HCT116 (cell line): ENCODE measurements around the gene RTL10. TPM values are rescaled to one million over a fixed set of nuclear protein-coding genes. Genes with fewer than 3 reads are reported as not detected.

Source experiments
- ATAC-seq: fragments of 200-7000 bp; cut with Tn5 transposase; 2 replicates; pipeline ENCODE4 v1.9.1; 2020; ENCODE audit warnings: mild to moderate bottlenecking, moderate library complexity
- BruUV-seq: library from RNA; stranded (reverse); fragments of 400-500 nt; replicated peaks from 2 replicates; lab custom pipeline; 2021; lab: Mats Ljungman, UMichigan
- CTCF ChIA-PET: fragments of 300-600 bp; sonication (Branson Sonifier 250); formaldehyde crosslinking; loops from one replicate; lab custom pipeline; 2021; ENCODE audit warnings: antibody characterized with exemption; lab: Charles Lee
- POLR2A ChIA-PET: fragments of 300-600, 350-600 bp; sonication (Branson Sonifier 250); formaldehyde crosslinking; loops from one replicate; lab custom pipeline; 2021; ENCODE audit warnings: antibody characterized with exemption; lab: Charles Lee
- RAD21 ChIA-PET, 2 experiments: fragments of 300-600 bp; sonication (Branson Sonifier 250); formaldehyde crosslinking; loops; one replicate each; lab custom pipeline; 2023; ENCODE audit warnings: low total read pairs in 2 of 2; ENCODE audit not compliant: uncharacterized antibody in 2 of 2, unreplicated experiment in 2 of 2, low non-redundant PET in 1 of 2; lab: Charles Lee
- DNase-seq: peaks from one replicate; pipeline ENCODE4 v3.0.0-alpha.2; 2010; ENCODE audit warnings: low read depth, low spot score
- H2AFZ ChIP-seq: fragments of 200-600 bp; shearing (Covaris generic), sonication (generic); 2 replicates; pipeline ENCODE4 v1.6.1; 2017; ENCODE audit warnings: low read depth, mixed run types, mixed read lengths, antibody characterized with exemption, low read length; ENCODE audit not compliant: poor library complexity, severe bottlenecking
- H3K27ac ChIP-seq: 2 replicates; pipeline ENCODE4 v1.5.1; 2012; ENCODE audit warnings: low read depth, low read length
- H3K27me3 ChIP-seq: fragments of 200-600 bp; sonication (generic); 2 replicates; pipeline ENCODE4 v1.6.1; 2016; ENCODE audit warnings: mixed run types, low read length, mixed read lengths; ENCODE audit not compliant: insufficient read depth
- H3K36me3 ChIP-seq, 2 experiments: fragments of 200-500 bp in 1 of 2; fragments of 200-600 bp in 1 of 2; sonication (Bioruptor generic) in 1 of 2; sonication (generic) in 1 of 2; 2 replicates each; pipeline versions ENCODE4 v1.5.1 to v1.6.1; 2014 to 2016; ENCODE audit warnings: low read length in 2 of 2, inconsistent platforms in 1 of 2, mixed read lengths in 1 of 2, mixed run types in 1 of 2; ENCODE audit not compliant: insufficient read depth in 2 of 2, control insufficient read depth in 1 of 2
- H3K4me1 ChIP-seq, 2 experiments: fragments of 200-600 bp in 1 of 2; sonication (generic) in 1 of 2; 2 replicates each; pipeline versions ENCODE4 v1.5.1 to v1.6.1; 2012 to 2017; ENCODE audit warnings: low read length in 2 of 2, inconsistent platforms in 1 of 2, mild to moderate bottlenecking in 1 of 2, mixed read lengths in 1 of 2, mixed run types in 1 of 2, moderate library complexity in 1 of 2; ENCODE audit not compliant: insufficient read depth in 2 of 2, control insufficient read depth in 1 of 2
- H3K4me2 ChIP-seq: fragments of 200-600 bp; sonication (generic); 2 replicates; pipeline ENCODE4 v1.6.1; 2017; ENCODE audit warnings: mixed run types, low read length, mixed read lengths
- H3K4me3 ChIP-seq, 2 experiments: fragments of 200-600 bp in 1 of 2; sonication (generic) in 1 of 2; replicated peaks in 1 of 2; 2 replicates each; pipeline ENCODE4 v1.5.1; 2011 to 2016; ENCODE audit warnings: low read length in 2 of 2, control low read depth in 1 of 2, low read depth in 1 of 2, mild to moderate bottlenecking in 1 of 2, mixed read lengths in 1 of 2, mixed run types in 1 of 2
- H3K79me2 ChIP-seq: fragments of 200-600 bp; sonication (generic); 2 replicates; pipeline ENCODE4 v1.6.1; 2017; ENCODE audit warnings: mild to moderate bottlenecking, mixed run types, low read length, moderate library complexity, mixed read lengths; ENCODE audit not compliant: insufficient read depth
- H3K9ac ChIP-seq: fragments of 200-600 bp; sonication (generic); 2 replicates; pipeline ENCODE4 v1.6.1; 2016; ENCODE audit warnings: low read length, mixed read lengths
- H3K9me2 ChIP-seq: fragments of 200-600 bp; sonication (generic), shearing (Covaris generic); 2 replicates; pipeline ENCODE4 v1.6.1; 2017; ENCODE audit warnings: mixed run types, mild to moderate bottlenecking, moderate library complexity; ENCODE audit not compliant: insufficient read depth
- H3K9me3 ChIP-seq, 2 experiments: fragments of 200-500 bp in 1 of 2; fragments of 200-600 bp in 1 of 2; sonication (Bioruptor generic) in 1 of 2; sonication (generic) in 1 of 2; 2 replicates each; pipeline ENCODE4 v1.6.1; 2014 to 2017; ENCODE audit warnings: low read length in 2 of 2, mixed read lengths in 2 of 2, inconsistent platforms in 1 of 2, low read depth in 1 of 2, mild to moderate bottlenecking in 1 of 2, mixed run types in 1 of 2, moderate library complexity in 1 of 2; ENCODE audit not compliant: control insufficient read depth in 1 of 2, insufficient read depth in 1 of 2
- H4K20me1 ChIP-seq: fragments of 200-600 bp; sonication (generic), shearing (Covaris generic); 2 replicates; pipeline ENCODE4 v1.6.1; 2017; ENCODE audit warnings: mixed run types, mild to moderate bottlenecking, moderate library complexity; ENCODE audit not compliant: insufficient read depth
- CBX3 ChIP-seq: IDR thresholded peaks from 2 replicates; pipeline ENCODE4 v1.6.1; 2012; ENCODE audit warnings: low read depth
- CEBPB ChIP-seq: IDR thresholded peaks from 2 replicates; pipeline ENCODE4 v1.6.1; 2012; ENCODE audit warnings: low read depth
- ELF1 ChIP-seq: IDR thresholded peaks from 2 replicates; pipeline ENCODE4 v1.6.1; 2012; ENCODE audit warnings: low read depth, borderline replicate concordance
- EZH2phosphoT487 ChIP-seq: fragments of 200-600 bp; IDR thresholded peaks from 2 replicates; pipeline ENCODE4 v1.6.1; 2018; ENCODE audit warnings: antibody characterized with exemption, borderline replicate concordance
- JUND ChIP-seq: IDR thresholded peaks from 2 replicates; pipeline ENCODE4 v1.6.1; 2012
- SP1 ChIP-seq: IDR thresholded peaks from 2 replicates; pipeline ENCODE4 v1.6.1; 2012; ENCODE audit warnings: low read depth
- YY1 ChIP-seq: IDR thresholded peaks from 2 replicates; pipeline ENCODE4 v1.6.1; 2011; ENCODE audit warnings: low read length, low read depth, moderate library complexity, mild to moderate bottlenecking; ENCODE audit not compliant: insufficient replicate concordance; ENCODE audit errors: extremely low read depth
- intact Hi-C: fragments of 100-400 bp; cut with micrococcal nuclease; formaldehyde crosslinking; loops from 2 replicates; pipeline ENCODE4 v1.10.0; 2022
- total RNA-seq: library from RNA; stranded (reverse); gene quantifications from one replicate; pipeline ENCODE4 v1.2.1, GENCODE V29; 2021; ENCODE audit not compliant: unreplicated experiment
- TF ChIP-seq, protein P1 (sequence below): IDR thresholded peaks from 2 replicates; pipeline ENCODE4 v1.6.1; 2012
- TF ChIP-seq, protein P2 (sequence below): IDR thresholded peaks from 2 replicates; pipeline ENCODE4 v1.6.1; 2012; ENCODE audit warnings: low read depth
- TF ChIP-seq, protein P3 (sequence below), 3 experiments: fragments of 200-600 bp in 1 of 3; sonication (generic) in 1 of 3; IDR thresholded peaks in 2 of 3; conservative IDR thresholded peaks in 1 of 3; 2 replicates each; pipeline ENCODE4 v1.5.1; 2012 to 2017; ENCODE audit warnings: low read depth in 2 of 3, low read length in 2 of 3, antibody characterized with exemption in 1 of 3, borderline replicate concordance in 1 of 3, control low read depth in 1 of 3, mild to moderate bottlenecking in 1 of 3, mixed read lengths in 1 of 3, mixed run types in 1 of 3, moderate library complexity in 1 of 3; ENCODE audit not compliant: insufficient read depth in 1 of 3

The RTL10 gene
- total RNA-seq, 1 experiment from 2014 or later, result 24.6 TPM

DNA sequence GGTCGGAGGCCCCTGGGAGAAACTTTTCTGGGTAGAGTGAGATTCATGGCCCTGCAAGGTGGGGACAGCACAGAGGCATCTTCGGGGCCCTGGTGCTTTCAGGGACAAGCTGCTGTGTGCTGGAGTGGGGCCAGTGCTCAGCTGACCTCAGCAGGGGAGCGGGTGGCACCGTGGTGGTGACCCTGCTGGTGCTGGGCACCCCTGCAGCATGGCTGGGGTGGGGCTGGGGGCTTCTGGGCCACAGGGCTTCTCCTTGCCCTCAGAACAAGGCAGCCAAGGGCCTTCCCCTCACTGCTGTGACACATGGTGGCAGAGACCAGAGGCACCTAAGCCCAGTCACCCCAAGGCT is 24.9 kb upstream of the RTL10 start:
- no peak overlapping the region for H3K4me3 ChIP-seq
- no TSS peak for BruUV-seq
- no peaks in the 10 kb centered on the region for H3K79me2 ChIP-seq
- H3K27me3 ChIP-seq, result no peaks in the 10 kb centered on the region
- ChIA-PET CTCF (no interaction called here), RAD21 (no interaction called here), POLR2A (no interaction called here)
- DNase-seq (no peak), ATAC-seq (no peak)
- 0 out of 2 replicates have a peak overlapping the region, but pooled peaks have one; percentile 69 for H3K4me2 ChIP-seq
- H3K27ac ChIP-seq, result no peak overlapping the region
- H3K4me1 ChIP-seq, result peaks cover 23 to 34% of the 10 kb centered on the region in 2 experiments
- no peaks in the 10 kb centered on the region for H3K9me3 ChIP-seq
- intact Hi-C loops, result no loop called here
- TF ChIP-seq, protein P1, sequence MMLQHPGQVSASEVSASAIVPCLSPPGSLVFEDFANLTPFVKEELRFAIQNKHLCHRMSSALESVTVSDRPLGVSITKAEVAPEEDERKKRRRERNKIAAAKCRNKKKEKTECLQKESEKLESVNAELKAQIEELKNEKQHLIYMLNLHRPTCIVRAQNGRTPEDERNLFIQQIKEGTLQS, result no peak
- peak overlapping the region; percentile 50; the same call in 1 of the 2 replicates for H3K9ac ChIP-seq
- no peaks in the 10 kb centered on the region for H4K20me1 ChIP-seq
- H3K36me3 ChIP-seq, result no peaks in the 10 kb centered on the region
- H2AFZ ChIP-seq, result no peak overlapping the region
- H3K9me2 ChIP-seq, result no peaks in the 10 kb centered on the region

DNA sequence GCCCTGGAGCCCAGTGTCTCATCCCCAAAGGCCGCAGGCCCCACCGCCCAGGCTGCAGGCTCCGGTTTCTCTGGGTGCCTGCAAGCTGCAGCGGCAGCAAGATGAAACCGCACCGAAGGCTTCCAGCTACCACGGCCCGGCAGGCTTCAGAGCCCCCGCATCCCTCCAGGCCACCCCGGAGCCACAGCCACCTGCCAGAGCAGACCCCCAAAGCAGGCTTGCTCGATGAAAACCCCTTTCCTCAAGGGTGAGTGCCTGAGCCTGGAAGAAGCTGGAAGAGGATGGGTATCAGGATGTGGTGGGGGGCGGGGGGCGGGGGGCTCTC is 24.5 kb upstream of the RTL10 start:
- no TSS peak for BruUV-seq
- ChIA-PET RAD21 (no interaction called here), POLR2A (no interaction called here), CTCF (no interaction called here)
- Histone ChIP-seq H3K9me2 (no peaks in the 10 kb centered on the region), H3K4me3 (no peak overlapping the region), H3K4me1 (peaks cover 23 to 34% of the 10 kb centered on the region in 2 experiments), H3K4me2 (no peak overlapping the region), H3K27ac (no peak overlapping the region), H3K9ac (no peak overlapping the region), H3K9me3 (no peaks in the 10 kb centered on the region), H3K79me2 (no peaks in the 10 kb centered on the region), H3K36me3 (no peaks in the 10 kb centered on the region), H2AFZ (no peak overlapping the region), H3K27me3 (no peaks in the 10 kb centered on the region), H4K20me1 (no peaks in the 10 kb centered on the region)
- intact Hi-C loops, result no loop called here
- no peak for ATAC-seq
- TF ChIP-seq JUND (no peak), SP1 (no peak), YY1 (no peak), CEBPB (no peak), CBX3 (no peak), EZH2phosphoT487 (no peak), ELF1 (no peak)
- TF ChIP-seq, protein P2, sequence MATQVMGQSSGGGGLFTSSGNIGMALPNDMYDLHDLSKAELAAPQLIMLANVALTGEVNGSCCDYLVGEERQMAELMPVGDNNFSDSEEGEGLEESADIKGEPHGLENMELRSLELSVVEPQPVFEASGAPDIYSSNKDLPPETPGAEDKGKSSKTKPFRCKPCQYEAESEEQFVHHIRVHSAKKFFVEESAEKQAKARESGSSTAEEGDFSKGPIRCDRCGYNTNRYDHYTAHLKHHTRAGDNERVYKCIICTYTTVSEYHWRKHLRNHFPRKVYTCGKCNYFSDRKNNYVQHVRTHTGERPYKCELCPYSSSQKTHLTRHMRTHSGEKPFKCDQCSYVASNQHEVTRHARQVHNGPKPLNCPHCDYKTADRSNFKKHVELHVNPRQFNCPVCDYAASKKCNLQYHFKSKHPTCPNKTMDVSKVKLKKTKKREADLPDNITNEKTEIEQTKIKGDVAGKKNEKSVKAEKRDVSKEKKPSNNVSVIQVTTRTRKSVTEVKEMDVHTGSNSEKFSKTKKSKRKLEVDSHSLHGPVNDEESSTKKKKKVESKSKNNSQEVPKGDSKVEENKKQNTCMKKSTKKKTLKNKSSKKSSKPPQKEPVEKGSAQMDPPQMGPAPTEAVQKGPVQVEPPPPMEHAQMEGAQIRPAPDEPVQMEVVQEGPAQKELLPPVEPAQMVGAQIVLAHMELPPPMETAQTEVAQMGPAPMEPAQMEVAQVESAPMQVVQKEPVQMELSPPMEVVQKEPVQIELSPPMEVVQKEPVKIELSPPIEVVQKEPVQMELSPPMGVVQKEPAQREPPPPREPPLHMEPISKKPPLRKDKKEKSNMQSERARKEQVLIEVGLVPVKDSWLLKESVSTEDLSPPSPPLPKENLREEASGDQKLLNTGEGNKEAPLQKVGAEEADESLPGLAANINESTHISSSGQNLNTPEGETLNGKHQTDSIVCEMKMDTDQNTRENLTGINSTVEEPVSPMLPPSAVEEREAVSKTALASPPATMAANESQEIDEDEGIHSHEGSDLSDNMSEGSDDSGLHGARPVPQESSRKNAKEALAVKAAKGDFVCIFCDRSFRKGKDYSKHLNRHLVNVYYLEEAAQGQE, result no peak
- TF ChIP-seq, protein P3, sequence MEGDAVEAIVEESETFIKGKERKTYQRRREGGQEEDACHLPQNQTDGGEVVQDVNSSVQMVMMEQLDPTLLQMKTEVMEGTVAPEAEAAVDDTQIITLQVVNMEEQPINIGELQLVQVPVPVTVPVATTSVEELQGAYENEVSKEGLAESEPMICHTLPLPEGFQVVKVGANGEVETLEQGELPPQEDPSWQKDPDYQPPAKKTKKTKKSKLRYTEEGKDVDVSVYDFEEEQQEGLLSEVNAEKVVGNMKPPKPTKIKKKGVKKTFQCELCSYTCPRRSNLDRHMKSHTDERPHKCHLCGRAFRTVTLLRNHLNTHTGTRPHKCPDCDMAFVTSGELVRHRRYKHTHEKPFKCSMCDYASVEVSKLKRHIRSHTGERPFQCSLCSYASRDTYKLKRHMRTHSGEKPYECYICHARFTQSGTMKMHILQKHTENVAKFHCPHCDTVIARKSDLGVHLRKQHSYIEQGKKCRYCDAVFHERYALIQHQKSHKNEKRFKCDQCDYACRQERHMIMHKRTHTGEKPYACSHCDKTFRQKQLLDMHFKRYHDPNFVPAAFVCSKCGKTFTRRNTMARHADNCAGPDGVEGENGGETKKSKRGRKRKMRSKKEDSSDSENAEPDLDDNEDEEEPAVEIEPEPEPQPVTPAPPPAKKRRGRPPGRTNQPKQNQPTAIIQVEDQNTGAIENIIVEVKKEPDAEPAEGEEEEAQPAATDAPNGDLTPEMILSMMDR (IDR thresholded peaks at IDR 0.05 in 2 of 3, conservative IDR thresholded peaks at IDR 0.05 in 1 of 3; ENCODE audit: borderline replicate concordance in 1 of 3, insufficient read depth in 1 of 3, low read depth in 2 of 3, low read length in 2 of 3), result no peak
- DNase-seq, result no peak
